ENCODE measurements around the gene SUPT4H1.

GRCh38 chr17:58306131-58306951 is 45.7 kb downstream of the SUPT4H1 start:
- TF ChIP-seq CTCF (conservative IDR thresholded peaks at IDR 0.05) (no peak), EZH2 (IDR thresholded peaks at IDR 0.05; ENCODE audit: low read depth) (no peak)
